HCT116 (cell line): ENCODE results near the gene BRD2. TPM values are rescaled to one million over a fixed set of nuclear protein-coding genes. Genes with fewer than 3 reads are reported as not detected.

Experiments
- ATAC-seq: fragments of 200-7000 bp; cut with Tn5 transposase; 2 replicates; pipeline ENCODE4 v1.9.1; 2020; ENCODE audit warnings: mild to moderate bottlenecking, moderate library complexity
- BruUV-seq: library from RNA; stranded (reverse); fragments of 400-500 nt; replicated peaks from 2 replicates; lab custom pipeline; 2021; lab: Mats Ljungman, UMichigan
- CTCF ChIA-PET: fragments of 300-600 bp; sonication (Branson Sonifier 250); formaldehyde crosslinking; loops from one replicate; lab custom pipeline; 2021; ENCODE audit warnings: antibody characterized with exemption; lab: Charles Lee
- POLR2A ChIA-PET: fragments of 300-600, 350-600 bp; sonication (Branson Sonifier 250); formaldehyde crosslinking; loops from one replicate; lab custom pipeline; 2021; ENCODE audit warnings: antibody characterized with exemption; lab: Charles Lee
- RAD21 ChIA-PET, 2 experiments: fragments of 300-600 bp; sonication (Branson Sonifier 250); formaldehyde crosslinking; loops; one replicate each; lab custom pipeline; 2023; ENCODE audit warnings: low total read pairs in 2 of 2; ENCODE audit not compliant: uncharacterized antibody in 2 of 2, unreplicated experiment in 2 of 2, low non-redundant PET in 1 of 2; lab: Charles Lee
- DNase-seq: peaks from one replicate; pipeline ENCODE4 v3.0.0-alpha.2; 2010; ENCODE audit warnings: low read depth, low spot score
- H2AFZ ChIP-seq: fragments of 200-600 bp; shearing (Covaris generic), sonication (generic); 2 replicates; pipeline ENCODE4 v1.6.1; 2017; ENCODE audit warnings: low read depth, mixed run types, mixed read lengths, antibody characterized with exemption, low read length; ENCODE audit not compliant: poor library complexity, severe bottlenecking
- H3K27ac ChIP-seq: 2 replicates; pipeline ENCODE4 v1.5.1; 2012; ENCODE audit warnings: low read depth, low read length
- H3K27me3 ChIP-seq: fragments of 200-600 bp; sonication (generic); 2 replicates; pipeline ENCODE4 v1.6.1; 2016; ENCODE audit warnings: mixed run types, low read length, mixed read lengths; ENCODE audit not compliant: insufficient read depth
- H3K36me3 ChIP-seq, 2 experiments: fragments of 200-500 bp in 1 of 2; fragments of 200-600 bp in 1 of 2; sonication (Bioruptor generic) in 1 of 2; sonication (generic) in 1 of 2; 2 replicates each; pipeline versions ENCODE4 v1.5.1 to v1.6.1; 2014 to 2016; ENCODE audit warnings: low read length in 2 of 2, inconsistent platforms in 1 of 2, mixed read lengths in 1 of 2, mixed run types in 1 of 2; ENCODE audit not compliant: insufficient read depth in 2 of 2, control insufficient read depth in 1 of 2
- H3K4me1 ChIP-seq, 2 experiments: fragments of 200-600 bp in 1 of 2; sonication (generic) in 1 of 2; 2 replicates each; pipeline versions ENCODE4 v1.5.1 to v1.6.1; 2012 to 2017; ENCODE audit warnings: low read length in 2 of 2, inconsistent platforms in 1 of 2, mild to moderate bottlenecking in 1 of 2, mixed read lengths in 1 of 2, mixed run types in 1 of 2, moderate library complexity in 1 of 2; ENCODE audit not compliant: insufficient read depth in 2 of 2, control insufficient read depth in 1 of 2
- H3K4me2 ChIP-seq: fragments of 200-600 bp; sonication (generic); 2 replicates; pipeline ENCODE4 v1.6.1; 2017; ENCODE audit warnings: mixed run types, low read length, mixed read lengths
- H3K4me3 ChIP-seq, 2 experiments: fragments of 200-600 bp in 1 of 2; sonication (generic) in 1 of 2; replicated peaks in 1 of 2; 2 replicates each; pipeline ENCODE4 v1.5.1; 2011 to 2016; ENCODE audit warnings: low read length in 2 of 2, control low read depth in 1 of 2, low read depth in 1 of 2, mild to moderate bottlenecking in 1 of 2, mixed read lengths in 1 of 2, mixed run types in 1 of 2
- H3K79me2 ChIP-seq: fragments of 200-600 bp; sonication (generic); 2 replicates; pipeline ENCODE4 v1.6.1; 2017; ENCODE audit warnings: mild to moderate bottlenecking, mixed run types, low read length, moderate library complexity, mixed read lengths; ENCODE audit not compliant: insufficient read depth
- H3K9ac ChIP-seq: fragments of 200-600 bp; sonication (generic); 2 replicates; pipeline ENCODE4 v1.6.1; 2016; ENCODE audit warnings: low read length, mixed read lengths
- H3K9me2 ChIP-seq: fragments of 200-600 bp; sonication (generic), shearing (Covaris generic); 2 replicates; pipeline ENCODE4 v1.6.1; 2017; ENCODE audit warnings: mixed run types, mild to moderate bottlenecking, moderate library complexity; ENCODE audit not compliant: insufficient read depth
- H3K9me3 ChIP-seq, 2 experiments: fragments of 200-500 bp in 1 of 2; fragments of 200-600 bp in 1 of 2; sonication (Bioruptor generic) in 1 of 2; sonication (generic) in 1 of 2; 2 replicates each; pipeline ENCODE4 v1.6.1; 2014 to 2017; ENCODE audit warnings: low read length in 2 of 2, mixed read lengths in 2 of 2, inconsistent platforms in 1 of 2, low read depth in 1 of 2, mild to moderate bottlenecking in 1 of 2, mixed run types in 1 of 2, moderate library complexity in 1 of 2; ENCODE audit not compliant: control insufficient read depth in 1 of 2, insufficient read depth in 1 of 2
- H4K20me1 ChIP-seq: fragments of 200-600 bp; sonication (generic), shearing (Covaris generic); 2 replicates; pipeline ENCODE4 v1.6.1; 2017; ENCODE audit warnings: mixed run types, mild to moderate bottlenecking, moderate library complexity; ENCODE audit not compliant: insufficient read depth
- CEBPB ChIP-seq: IDR thresholded peaks from 2 replicates; pipeline ENCODE4 v1.6.1; 2012; ENCODE audit warnings: low read depth
- EGR1 ChIP-seq: IDR thresholded peaks from 2 replicates; pipeline ENCODE4 v1.6.1; 2012; ENCODE audit warnings: low read depth
- EZH2phosphoT487 ChIP-seq: fragments of 200-600 bp; IDR thresholded peaks from 2 replicates; pipeline ENCODE4 v1.6.1; 2018; ENCODE audit warnings: antibody characterized with exemption, borderline replicate concordance
- FOSL1 ChIP-seq: IDR thresholded peaks from 2 replicates; pipeline ENCODE4 v1.6.1; 2012; ENCODE audit warnings: low read depth
- JUND ChIP-seq: IDR thresholded peaks from 2 replicates; pipeline ENCODE4 v1.6.1; 2012
- SIN3A ChIP-seq: IDR thresholded peaks from 2 replicates; pipeline ENCODE4 v1.6.1; 2012; ENCODE audit warnings: low read depth
- SP1 ChIP-seq: IDR thresholded peaks from 2 replicates; pipeline ENCODE4 v1.6.1; 2012; ENCODE audit warnings: low read depth
- ZFX ChIP-seq: fragments of 450-650 bp; IDR thresholded peaks from 2 replicates; pipeline ENCODE4 v1.6.1; 2017
- ZNF274 ChIP-seq: fragments of 200-500 bp; sonication (Bioruptor generic); IDR thresholded peaks from 2 replicates; pipeline ENCODE4 v1.6.1; 2014; ENCODE audit warnings: mild to moderate bottlenecking, low read depth, low read length, inconsistent platforms
- intact Hi-C: fragments of 100-400 bp; cut with micrococcal nuclease; formaldehyde crosslinking; loops from 2 replicates; pipeline ENCODE4 v1.10.0; 2022
- total RNA-seq: library from RNA; stranded (reverse); gene quantifications from one replicate; pipeline ENCODE4 v1.2.1, GENCODE V29; 2021; ENCODE audit not compliant: unreplicated experiment
- TF ChIP-seq, protein P1 (sequence below): IDR thresholded peaks from 2 replicates; pipeline ENCODE4 v1.6.1; 2011; ENCODE audit warnings: mild to moderate bottlenecking, low read length, moderate library complexity; ENCODE audit not compliant: insufficient replicate concordance; ENCODE audit errors: extremely low read depth
- TF ChIP-seq, protein P2 (sequence below): IDR thresholded peaks from 2 replicates; pipeline ENCODE4 v1.6.1; 2012
- TF ChIP-seq, protein P3 (sequence below): IDR thresholded peaks from 2 replicates; pipeline ENCODE4 v1.6.1; 2012
- TF ChIP-seq, protein P4 (sequence below): IDR thresholded peaks from 2 replicates; pipeline ENCODE4 v1.6.1; 2012; ENCODE audit warnings: low read depth
- TF ChIP-seq, protein P5 (sequence below), 3 experiments: fragments of 200-600 bp in 1 of 3; sonication (generic) in 1 of 3; IDR thresholded peaks in 2 of 3; conservative IDR thresholded peaks in 1 of 3; 2 replicates each; pipeline ENCODE4 v1.5.1; 2012 to 2017; ENCODE audit warnings: low read depth in 2 of 3, low read length in 2 of 3, antibody characterized with exemption in 1 of 3, borderline replicate concordance in 1 of 3, control low read depth in 1 of 3, mild to moderate bottlenecking in 1 of 3, mixed read lengths in 1 of 3, mixed run types in 1 of 3, moderate library complexity in 1 of 3; ENCODE audit not compliant: insufficient read depth in 1 of 3

Gene BRD2
- total RNA-seq, 1 experiment from 2014 or later, result 260 TPM

DNA sequence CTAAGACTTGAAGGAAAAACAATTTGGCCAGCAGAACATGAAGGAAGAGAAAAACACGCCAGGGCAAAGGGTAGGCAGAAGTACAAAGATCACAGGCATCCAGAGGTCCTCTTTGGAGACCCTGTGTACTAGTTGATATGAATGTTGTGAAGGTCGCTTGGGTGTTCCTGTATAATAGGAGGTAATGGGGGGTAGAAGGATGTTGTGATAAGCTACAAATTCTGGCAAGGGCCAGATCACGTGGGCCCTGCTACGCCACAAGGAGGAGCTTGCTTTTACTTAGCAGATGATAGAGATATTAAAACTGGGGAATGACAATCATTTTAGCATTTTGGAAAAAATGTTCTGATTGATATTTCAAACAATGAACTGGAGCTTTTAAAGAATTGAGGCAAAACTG, 14.6 kb upstream of the BRD2 start (continued):
- TF ChIP-seq, protein P1, sequence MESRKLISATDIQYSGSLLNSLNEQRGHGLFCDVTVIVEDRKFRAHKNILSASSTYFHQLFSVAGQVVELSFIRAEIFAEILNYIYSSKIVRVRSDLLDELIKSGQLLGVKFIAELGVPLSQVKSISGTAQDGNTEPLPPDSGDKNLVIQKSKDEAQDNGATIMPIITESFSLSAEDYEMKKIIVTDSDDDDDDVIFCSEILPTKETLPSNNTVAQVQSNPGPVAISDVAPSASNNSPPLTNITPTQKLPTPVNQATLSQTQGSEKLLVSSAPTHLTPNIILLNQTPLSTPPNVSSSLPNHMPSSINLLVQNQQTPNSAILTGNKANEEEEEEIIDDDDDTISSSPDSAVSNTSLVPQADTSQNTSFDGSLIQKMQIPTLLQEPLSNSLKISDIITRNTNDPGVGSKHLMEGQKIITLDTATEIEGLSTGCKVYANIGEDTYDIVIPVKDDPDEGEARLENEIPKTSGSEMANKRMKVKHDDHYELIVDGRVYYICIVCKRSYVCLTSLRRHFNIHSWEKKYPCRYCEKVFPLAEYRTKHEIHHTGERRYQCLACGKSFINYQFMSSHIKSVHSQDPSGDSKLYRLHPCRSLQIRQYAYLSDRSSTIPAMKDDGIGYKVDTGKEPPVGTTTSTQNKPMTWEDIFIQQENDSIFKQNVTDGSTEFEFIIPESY, result no peak
- TF ChIP-seq, protein P2, sequence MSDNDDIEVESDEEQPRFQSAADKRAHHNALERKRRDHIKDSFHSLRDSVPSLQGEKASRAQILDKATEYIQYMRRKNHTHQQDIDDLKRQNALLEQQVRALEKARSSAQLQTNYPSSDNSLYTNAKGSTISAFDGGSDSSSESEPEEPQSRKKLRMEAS, result no peak
- TF ChIP-seq ZFX, result no peak
- TF ChIP-seq SIN3A, result no peak

DNA sequence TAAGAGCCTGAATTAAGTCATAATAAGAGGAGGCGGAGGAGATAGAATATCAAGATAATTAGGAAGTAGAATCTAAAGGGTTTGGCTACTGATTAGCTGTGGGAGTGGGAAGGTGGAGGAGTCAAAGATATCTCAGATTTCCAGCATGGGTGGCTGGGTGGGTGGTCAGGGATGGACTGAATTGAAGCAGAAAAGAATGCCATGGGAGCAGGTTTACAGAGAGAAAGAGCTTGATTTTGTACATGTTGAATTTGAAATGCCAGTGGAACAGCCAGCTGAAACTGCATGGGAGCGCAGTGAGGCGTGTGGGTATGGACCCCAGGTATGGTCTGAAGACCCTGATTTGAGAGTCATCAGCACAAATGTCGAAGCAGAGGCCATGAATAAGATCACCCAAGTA, 14.1 kb upstream of the BRD2 start:
- H3K79me2 ChIP-seq, result 0 out of 2 replicates have a peak, but pooled peaks cover under 1% of the 10 kb centered on the region
- no peak overlapping the region for H3K9ac ChIP-seq
- DNase-seq, result no peak
- POLR2A ChIA-PET, result interaction anchor here (1.2 to 8.1 kb wide), 2 partner anchors 10 to 14 kb away, joined by 3 to 143 read pairs; partner anchors contain the start of gene BRD2
- intact Hi-C loops, result no loop called here
- no peak overlapping the region for H2AFZ ChIP-seq
- no peaks in the 10 kb centered on the region for H3K9me3 ChIP-seq
- H3K4me1 ChIP-seq, result peaks cover 0 to 17% of the 10 kb centered on the region in 2 experiments; a peak in 2 of 4 replicates
- no peak overlapping the region for H3K4me3 ChIP-seq
- RAD21 ChIA-PET, result no interaction called here
- no TSS peak for BruUV-seq
- H4K20me1 ChIP-seq, result no peaks in the 10 kb centered on the region
- no peak overlapping the region for H3K27ac ChIP-seq
- no peaks in the 10 kb centered on the region for H3K36me3 ChIP-seq
- ATAC-seq, result no peak
- CTCF ChIA-PET, result interaction anchor here (1.0 to 3.8 kb wide), 10 partner anchors 9 to 116 kb away, joined by 3 to 73 read pairs (median 14); partner anchors contain the start of genes BRD2, HLA-DMB and TAP2
- H3K27me3 ChIP-seq, result no peaks in the 10 kb centered on the region
- no peak overlapping the region for H3K4me2 ChIP-seq
- no peaks in the 10 kb centered on the region for H3K9me2 ChIP-seq
- TF ChIP-seq, protein P1, result no peak
- TF ChIP-seq, protein P3, sequence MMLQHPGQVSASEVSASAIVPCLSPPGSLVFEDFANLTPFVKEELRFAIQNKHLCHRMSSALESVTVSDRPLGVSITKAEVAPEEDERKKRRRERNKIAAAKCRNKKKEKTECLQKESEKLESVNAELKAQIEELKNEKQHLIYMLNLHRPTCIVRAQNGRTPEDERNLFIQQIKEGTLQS, result no peak
- TF ChIP-seq, protein P2, result no peak
- TF ChIP-seq SIN3A (no peak), ZNF274 (no peak), JUND (no peak), EZH2phosphoT487 (no peak), EGR1 (no peak), SP1 (no peak), CEBPB (no peak), FOSL1 (no peak)
- TF ChIP-seq, protein P4, sequence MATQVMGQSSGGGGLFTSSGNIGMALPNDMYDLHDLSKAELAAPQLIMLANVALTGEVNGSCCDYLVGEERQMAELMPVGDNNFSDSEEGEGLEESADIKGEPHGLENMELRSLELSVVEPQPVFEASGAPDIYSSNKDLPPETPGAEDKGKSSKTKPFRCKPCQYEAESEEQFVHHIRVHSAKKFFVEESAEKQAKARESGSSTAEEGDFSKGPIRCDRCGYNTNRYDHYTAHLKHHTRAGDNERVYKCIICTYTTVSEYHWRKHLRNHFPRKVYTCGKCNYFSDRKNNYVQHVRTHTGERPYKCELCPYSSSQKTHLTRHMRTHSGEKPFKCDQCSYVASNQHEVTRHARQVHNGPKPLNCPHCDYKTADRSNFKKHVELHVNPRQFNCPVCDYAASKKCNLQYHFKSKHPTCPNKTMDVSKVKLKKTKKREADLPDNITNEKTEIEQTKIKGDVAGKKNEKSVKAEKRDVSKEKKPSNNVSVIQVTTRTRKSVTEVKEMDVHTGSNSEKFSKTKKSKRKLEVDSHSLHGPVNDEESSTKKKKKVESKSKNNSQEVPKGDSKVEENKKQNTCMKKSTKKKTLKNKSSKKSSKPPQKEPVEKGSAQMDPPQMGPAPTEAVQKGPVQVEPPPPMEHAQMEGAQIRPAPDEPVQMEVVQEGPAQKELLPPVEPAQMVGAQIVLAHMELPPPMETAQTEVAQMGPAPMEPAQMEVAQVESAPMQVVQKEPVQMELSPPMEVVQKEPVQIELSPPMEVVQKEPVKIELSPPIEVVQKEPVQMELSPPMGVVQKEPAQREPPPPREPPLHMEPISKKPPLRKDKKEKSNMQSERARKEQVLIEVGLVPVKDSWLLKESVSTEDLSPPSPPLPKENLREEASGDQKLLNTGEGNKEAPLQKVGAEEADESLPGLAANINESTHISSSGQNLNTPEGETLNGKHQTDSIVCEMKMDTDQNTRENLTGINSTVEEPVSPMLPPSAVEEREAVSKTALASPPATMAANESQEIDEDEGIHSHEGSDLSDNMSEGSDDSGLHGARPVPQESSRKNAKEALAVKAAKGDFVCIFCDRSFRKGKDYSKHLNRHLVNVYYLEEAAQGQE, result no peak
- TF ChIP-seq, protein P5, sequence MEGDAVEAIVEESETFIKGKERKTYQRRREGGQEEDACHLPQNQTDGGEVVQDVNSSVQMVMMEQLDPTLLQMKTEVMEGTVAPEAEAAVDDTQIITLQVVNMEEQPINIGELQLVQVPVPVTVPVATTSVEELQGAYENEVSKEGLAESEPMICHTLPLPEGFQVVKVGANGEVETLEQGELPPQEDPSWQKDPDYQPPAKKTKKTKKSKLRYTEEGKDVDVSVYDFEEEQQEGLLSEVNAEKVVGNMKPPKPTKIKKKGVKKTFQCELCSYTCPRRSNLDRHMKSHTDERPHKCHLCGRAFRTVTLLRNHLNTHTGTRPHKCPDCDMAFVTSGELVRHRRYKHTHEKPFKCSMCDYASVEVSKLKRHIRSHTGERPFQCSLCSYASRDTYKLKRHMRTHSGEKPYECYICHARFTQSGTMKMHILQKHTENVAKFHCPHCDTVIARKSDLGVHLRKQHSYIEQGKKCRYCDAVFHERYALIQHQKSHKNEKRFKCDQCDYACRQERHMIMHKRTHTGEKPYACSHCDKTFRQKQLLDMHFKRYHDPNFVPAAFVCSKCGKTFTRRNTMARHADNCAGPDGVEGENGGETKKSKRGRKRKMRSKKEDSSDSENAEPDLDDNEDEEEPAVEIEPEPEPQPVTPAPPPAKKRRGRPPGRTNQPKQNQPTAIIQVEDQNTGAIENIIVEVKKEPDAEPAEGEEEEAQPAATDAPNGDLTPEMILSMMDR (IDR thresholded peaks at IDR 0.05 in 2 of 3, conservative IDR thresholded peaks at IDR 0.05 in 1 of 3; ENCODE audit: borderline replicate concordance in 1 of 3, insufficient read depth in 1 of 3, low read depth in 2 of 3, low read length in 2 of 3), result no peak
